OCI-LY1 (cell line): ENCODE results near the gene MTFMT.

ENCODE experiments used
- H2AFZ ChIP-seq: fragments of 200-600 bp; sonication (generic), shearing (Covaris generic); 2 replicates; pipeline ENCODE4 v1.6.0; 2014; ENCODE audit warnings: antibody characterized with exemption, mild to moderate bottlenecking, low read length
- H3F3A ChIP-seq: fragments of 200-600 bp; sonication (generic), shearing (Covaris generic); 2 replicates; pipeline ENCODE4 v1.6.0; 2014; ENCODE audit warnings: mild to moderate bottlenecking, antibody characterized with exemption, low read length, moderate library complexity; ENCODE audit not compliant: insufficient read depth
- H3K27ac ChIP-seq: fragments of 200-600 bp; sonication (generic); 2 replicates; pipeline ENCODE4 v1.5.1; 2014; ENCODE audit warnings: low read length, mixed run types, mild to moderate bottlenecking, low read depth; ENCODE audit not compliant: poor library complexity, severe bottlenecking
- H3K27me3 ChIP-seq: fragments of 200-600 bp; sonication (generic); 2 replicates; pipeline ENCODE4 v1.6.0; 2014; ENCODE audit warnings: antibody characterized with exemption, mild to moderate bottlenecking, low read length, moderate library complexity; ENCODE audit not compliant: insufficient read depth
- H3K36me3 ChIP-seq: fragments of 200-600 bp; sonication (generic); 2 replicates; pipeline ENCODE4 v1.6.1; 2014; ENCODE audit warnings: mild to moderate bottlenecking, antibody characterized with exemption, low read length, moderate library complexity, mixed read lengths; ENCODE audit not compliant: insufficient read depth
- H3K4me1 ChIP-seq: fragments of 200-600 bp; sonication (generic); 2 replicates; pipeline ENCODE4 v1.5.1; 2014; ENCODE audit warnings: mild to moderate bottlenecking, low read length, moderate library complexity; ENCODE audit not compliant: insufficient read depth, severe bottlenecking
- H3K4me2 ChIP-seq: fragments of 200-600 bp; sonication (generic), shearing (Covaris generic); 2 replicates; pipeline ENCODE4 v1.6.1; 2014; ENCODE audit warnings: low read length
- H3K4me3 ChIP-seq: fragments of 200-600 bp; sonication (generic); 2 replicates; pipeline ENCODE4 v1.5.1; 2014; ENCODE audit warnings: low read length, low read depth, mild to moderate bottlenecking, mixed read lengths; ENCODE audit not compliant: poor library complexity, severe bottlenecking
- H3K79me2 ChIP-seq: fragments of 200-600 bp; shearing (Covaris generic); 2 replicates; pipeline ENCODE4 v1.6.1; 2016; ENCODE audit warnings: mixed run types, low read length, mixed read lengths; ENCODE audit not compliant: insufficient read depth
- H3K9ac ChIP-seq: fragments of 200-600 bp; sonication (generic), shearing (Covaris generic); 2 replicates; pipeline ENCODE4 v1.6.1; 2014; ENCODE audit warnings: mild to moderate bottlenecking, low read length, mixed read lengths
- H3K9me2 ChIP-seq: fragments of 200-600 bp; sonication (generic), shearing (Covaris generic); 2 replicates; pipeline ENCODE4 v1.6.1; 2014; ENCODE audit warnings: low read depth, mild to moderate bottlenecking, low read length, mixed read lengths
- H3K9me3 ChIP-seq: fragments of 200-600 bp; shearing (Covaris generic); 2 replicates; pipeline ENCODE4 v1.6.1; 2014; ENCODE audit warnings: low read length, mixed read lengths
- H4K20me1 ChIP-seq: fragments of 200-600 bp; sonication (generic), shearing (Covaris generic); 2 replicates; pipeline ENCODE4 v1.6.0; 2016; ENCODE audit warnings: mild to moderate bottlenecking, low read length; ENCODE audit not compliant: insufficient read depth
- EZH2 ChIP-seq: fragments of 200-600 bp; sonication (generic), shearing (Covaris generic); IDR thresholded peaks from 2 replicates; pipeline ENCODE4 v1.8.0; 2017; ENCODE audit warnings: borderline replicate concordance, mixed run types, mild to moderate bottlenecking, antibody characterized with exemption, low read length, moderate library complexity, mixed read lengths
- TF ChIP-seq, protein P1 (sequence below): fragments of 200-600 bp; sonication (generic), shearing (Covaris generic); IDR thresholded peaks from 2 replicates; pipeline ENCODE4 v1.5.1; 2017; ENCODE audit warnings: mild to moderate bottlenecking, antibody characterized with exemption, low read length, moderate library complexity, mixed read lengths

The MTFMT gene

GRCh38 chr15:65069179-65069578 is 39.7 kb upstream of the MTFMT start:
- H3K79me2 ChIP-seq = no peaks in the 10 kb centered on the region
- no peak overlapping the region for H3K9ac ChIP-seq
- no peaks in the 10 kb centered on the region for H3F3A ChIP-seq
- H2AFZ ChIP-seq = no peak overlapping the region
- H3K4me3 ChIP-seq = no peak overlapping the region
- TF ChIP-seq EZH2 = no peak
- TF ChIP-seq, protein P1, sequence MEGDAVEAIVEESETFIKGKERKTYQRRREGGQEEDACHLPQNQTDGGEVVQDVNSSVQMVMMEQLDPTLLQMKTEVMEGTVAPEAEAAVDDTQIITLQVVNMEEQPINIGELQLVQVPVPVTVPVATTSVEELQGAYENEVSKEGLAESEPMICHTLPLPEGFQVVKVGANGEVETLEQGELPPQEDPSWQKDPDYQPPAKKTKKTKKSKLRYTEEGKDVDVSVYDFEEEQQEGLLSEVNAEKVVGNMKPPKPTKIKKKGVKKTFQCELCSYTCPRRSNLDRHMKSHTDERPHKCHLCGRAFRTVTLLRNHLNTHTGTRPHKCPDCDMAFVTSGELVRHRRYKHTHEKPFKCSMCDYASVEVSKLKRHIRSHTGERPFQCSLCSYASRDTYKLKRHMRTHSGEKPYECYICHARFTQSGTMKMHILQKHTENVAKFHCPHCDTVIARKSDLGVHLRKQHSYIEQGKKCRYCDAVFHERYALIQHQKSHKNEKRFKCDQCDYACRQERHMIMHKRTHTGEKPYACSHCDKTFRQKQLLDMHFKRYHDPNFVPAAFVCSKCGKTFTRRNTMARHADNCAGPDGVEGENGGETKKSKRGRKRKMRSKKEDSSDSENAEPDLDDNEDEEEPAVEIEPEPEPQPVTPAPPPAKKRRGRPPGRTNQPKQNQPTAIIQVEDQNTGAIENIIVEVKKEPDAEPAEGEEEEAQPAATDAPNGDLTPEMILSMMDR = no peak
- no peaks in the 10 kb centered on the region for H4K20me1 ChIP-seq
- H3K27me3 ChIP-seq = peaks cover 3% of the 10 kb centered on the region
- no peaks in the 10 kb centered on the region for H3K4me1 ChIP-seq
- no peaks in the 10 kb centered on the region for H3K36me3 ChIP-seq
- no peak overlapping the region for H3K27ac ChIP-seq
- no peaks in the 10 kb centered on the region for H3K9me3 ChIP-seq
- H3K4me2 ChIP-seq = no peak overlapping the region
- no peaks in the 10 kb centered on the region for H3K9me2 ChIP-seq

GRCh38 chr15:65068403-65068788 is 39.0 kb upstream of the MTFMT start:
- H2AFZ ChIP-seq = no peak overlapping the region
- H3K9ac ChIP-seq = no peak overlapping the region
- peaks cover 3% of the 10 kb centered on the region for H3K27me3 ChIP-seq
- H4K20me1 ChIP-seq = no peaks in the 10 kb centered on the region
- no peaks in the 10 kb centered on the region for H3K4me1 ChIP-seq
- H3K9me2 ChIP-seq = no peaks in the 10 kb centered on the region
- no peaks in the 10 kb centered on the region for H3F3A ChIP-seq
- H3K36me3 ChIP-seq = no peaks in the 10 kb centered on the region
- H3K27ac ChIP-seq = no peak overlapping the region
- no peak overlapping the region for H3K4me2 ChIP-seq
- H3K4me3 ChIP-seq = no peak overlapping the region
- H3K9me3 ChIP-seq = no peaks in the 10 kb centered on the region
- no peaks in the 10 kb centered on the region for H3K79me2 ChIP-seq
- TF ChIP-seq, protein P1 = no peak
- no peak for TF ChIP-seq EZH2

DNA sequence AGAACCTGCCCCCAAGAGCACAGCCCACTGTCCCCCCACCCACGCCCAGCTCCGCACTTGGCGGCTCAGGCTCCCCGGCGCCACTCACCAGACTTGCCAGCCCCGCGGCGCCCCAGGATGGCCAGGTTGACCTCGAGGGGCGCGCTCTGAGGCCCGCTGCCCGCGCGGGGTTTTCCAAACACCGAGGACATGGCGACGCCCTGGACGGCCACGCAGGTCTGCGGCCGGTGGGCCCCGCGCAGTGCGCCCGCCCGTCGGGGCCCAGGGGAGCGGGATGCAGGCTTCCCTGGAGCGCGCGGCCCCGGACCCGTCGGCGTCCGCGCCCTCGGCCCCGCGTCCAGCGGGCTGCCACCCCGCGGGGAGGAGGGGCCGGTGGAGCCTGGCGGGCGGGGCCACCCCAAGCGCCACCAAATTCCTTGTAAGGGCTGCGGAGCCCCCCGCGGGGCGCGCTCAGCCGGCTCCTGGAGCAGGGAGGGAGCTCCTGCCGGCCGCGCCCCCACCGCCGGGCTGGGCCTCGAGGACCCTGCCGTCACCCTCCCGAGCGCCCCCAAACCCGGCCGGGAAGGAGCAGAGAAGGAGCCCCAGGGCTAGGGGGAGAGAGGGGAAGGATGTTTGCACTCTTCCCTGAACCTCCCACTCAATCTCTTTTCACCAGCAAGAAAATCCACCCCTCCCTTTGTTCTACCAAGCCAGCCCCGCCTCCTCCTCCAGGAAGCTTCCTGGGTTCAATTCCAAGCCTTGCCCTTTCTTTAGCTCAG is 38.4 kb upstream of the MTFMT start, which contains the start of gene RASL12:
Gene RASL12 (minus strand): TSS at position 347 of the 758 bp plus-strand sequence. CDS start 156 bp downstream, at position 191.
- no peak within 1 kb of the TSS for H3K4me3 ChIP-seq
- no peaks in the 10 kb centered on the region for H3K79me2 ChIP-seq
- no peak within 1 kb of the TSS for H3K9ac ChIP-seq
- peaks cover 3% of the 10 kb centered on the region for H3K27me3 ChIP-seq
- no peaks in the 10 kb centered on the region for H3K36me3 ChIP-seq
- H3K4me1 ChIP-seq = no peaks in the 10 kb centered on the region
- H3K9me2 ChIP-seq = no peaks in the 10 kb centered on the region
- H3K4me2 ChIP-seq = no peak within 1 kb of the TSS
- H2AFZ ChIP-seq = no peak within 1 kb of the TSS
- H4K20me1 ChIP-seq = no peaks in the 10 kb centered on the region
- H3K9me3 ChIP-seq = no peaks in the 10 kb centered on the region
- H3K27ac ChIP-seq = no peak within 1 kb of the TSS
- TF ChIP-seq, protein P1 = no peak
- no peak for TF ChIP-seq EZH2
- H3F3A ChIP-seq = no peaks in the 10 kb centered on the region
